IMR-90 (cell line): Measurements from ENCODE around the gene GNAO1.

Experiments
- BHLHE40 ChIP-seq: fragments of 150-350 bp; IDR thresholded peaks from 2 replicates; pipeline ENCODE4 v1.6.1; 2016; ENCODE audit warnings: mild to moderate bottlenecking, low read depth, low read length
- CEBPB ChIP-seq: IDR thresholded peaks from 2 replicates; pipeline ENCODE4 v1.6.1; 2012; ENCODE audit warnings: low read depth, low read length, improper control_type of control experiment
- CTCF ChIP-seq: conservative IDR thresholded peaks from 2 replicates; pipeline ENCODE4 v1.5.1; 2012; ENCODE audit warnings: mild to moderate bottlenecking, low read depth, low read length, improper control_type of control experiment
- FOS ChIP-seq: fragments of 150-350 bp; IDR thresholded peaks from 2 replicates; pipeline ENCODE4 v1.6.1; 2016; ENCODE audit warnings: low read depth, low read length
- MAZ ChIP-seq: IDR thresholded peaks from 2 replicates; pipeline ENCODE4 v1.6.1; 2012; ENCODE audit warnings: low read depth, mild to moderate bottlenecking, low read length, improper control_type of control experiment, moderate library complexity, borderline replicate concordance
- MXI1 ChIP-seq: IDR thresholded peaks from 2 replicates; pipeline ENCODE4 v1.6.1; 2012; ENCODE audit warnings: low read depth, mild to moderate bottlenecking, low read length, moderate library complexity, borderline replicate concordance
- NFE2L2 ChIP-seq: fragments of 150-350 bp; IDR thresholded peaks from 2 replicates; pipeline ENCODE4 v1.6.1; 2016; ENCODE audit warnings: low read depth, mild to moderate bottlenecking, low read length
- POLR2A ChIP-seq: IDR thresholded peaks from 2 replicates; pipeline ENCODE4 v1.6.1; 2012; ENCODE audit warnings: mild to moderate bottlenecking, low read depth, low read length
- RAD21 ChIP-seq: IDR thresholded peaks from 2 replicates; pipeline ENCODE4 v1.6.1; 2012; ENCODE audit warnings: low read length, improper control_type of control experiment
- RCOR1 ChIP-seq: IDR thresholded peaks from 2 replicates; pipeline ENCODE4 v1.6.1; 2012; ENCODE audit warnings: mild to moderate bottlenecking, low read length, improper control_type of control experiment; ENCODE audit not compliant: insufficient replicate concordance
- RFX5 ChIP-seq: IDR thresholded peaks from 2 replicates; pipeline ENCODE4 v1.8.0; 2012; ENCODE audit warnings: low read depth, mild to moderate bottlenecking, low read length, moderate library complexity
- SMC3 ChIP-seq: fragments of 150-350 bp; IDR thresholded peaks from 2 replicates; pipeline ENCODE4 v1.6.1; 2016; ENCODE audit warnings: low read depth, mild to moderate bottlenecking, antibody characterized with exemption, low read length, moderate library complexity
- USF2 ChIP-seq: fragments of 150-350 bp; IDR thresholded peaks from 2 replicates; pipeline ENCODE4 v1.6.1; 2017; ENCODE audit warnings: mild to moderate bottlenecking, antibody characterized with exemption, low read length, low read depth

GRCh38 chr16:56190677-56191155 is 573 bp upstream of the GNAO1 start:
- no peak for TF ChIP-seq CTCF
- TF ChIP-seq POLR2A = no peak
- no peak for TF ChIP-seq RCOR1
- no peak for TF ChIP-seq RAD21
- no peak for TF ChIP-seq MXI1
- TF ChIP-seq BHLHE40 = no peak
- no peak for TF ChIP-seq SMC3
- TF ChIP-seq USF2 = no peak
- no peak for TF ChIP-seq RFX5
- TF ChIP-seq CEBPB = no peak
- TF ChIP-seq MAZ = no peak
- no peak for TF ChIP-seq NFE2L2
- TF ChIP-seq FOS = no peak
